DMS53 treated with DMSO at 0.1 percent for 48 hours (cell line): ENCODE results near the gene FMO3.

ENCODE experiments used
- DNase-seq: peaks from one replicate; lab custom pipeline; 2025; ENCODE audit not compliant: unreplicated experiment; lab: John Stamatoyannopoulos, UW

Gene FMO3

GRCh38 chr1:171155484-171155883 is 64.8 kb downstream of the FMO3 start:
- no peak for DNase-seq

GRCh38 chr1:171158096-171158495 is 67.4 kb downstream of the FMO3 start:
- DNase-seq = no peak

GRCh38 chr1:171158551-171158950 is 67.8 kb downstream of the FMO3 start:
- DNase-seq = no peak

- no peak for DNase-seq
These were observed 68.4 kb downstream of the FMO3 start for GRCh38 chr1:171159148-171159547.

GRCh38 chr1:171160211-171160610 is 69.5 kb downstream of the FMO3 start:
- DNase-seq = no peak

GRCh38 chr1:171160639-171161354 is 70.1 kb downstream of the FMO3 start:
- DNase-seq = no peak

- DNase-seq = no peak
These were observed 70.7 kb downstream of the FMO3 start for GRCh38 chr1:171161431-171161830.

GRCh38 chr1:171166361-171166760 is 75.7 kb downstream of the FMO3 start:
- no peak for DNase-seq
